Parathyroid adenoma (tissue), 2 donors: ENCODE measurements around the gene SLC35F3.

Experiments
- H2AFZ ChIP-seq: fragments of 300-600 bp; sonication (generic); one replicate; pipeline ENCODE4 v1.7.0; 2017; ENCODE audit warnings: antibody characterized with exemption, mild to moderate bottlenecking
- H3K27ac ChIP-seq: fragments of 300-600 bp; sonication (generic); one replicate; pipeline ENCODE4 v1.7.0; 2017
- H3K27me3 ChIP-seq: fragments of 300-600 bp; sonication (generic); one replicate; pipeline ENCODE4 v1.7.0; 2017; ENCODE audit warnings: low read length; ENCODE audit not compliant: control insufficient read depth, insufficient read depth
- H3K36me3 ChIP-seq: fragments of 300-600 bp; sonication (generic); one replicate; pipeline ENCODE4 v1.7.0; 2017; ENCODE audit warnings: low read length; ENCODE audit not compliant: control insufficient read depth, insufficient read depth
- H3K4me1 ChIP-seq: fragments of 300-600 bp; sonication (generic); one replicate; pipeline ENCODE4 v1.7.0; 2017; ENCODE audit warnings: control low read depth
- H3K4me2 ChIP-seq: fragments of 300-600 bp; sonication (generic); one replicate; pipeline ENCODE4 v1.7.0; 2017; ENCODE audit warnings: low read length
- H3K4me3 ChIP-seq: fragments of 300-600 bp; sonication (generic); one replicate; pipeline ENCODE4 v1.7.0; 2017; ENCODE audit warnings: low read depth, low read length
- H3K79me2 ChIP-seq: fragments of 300-600 bp; sonication (generic); one replicate; pipeline ENCODE4 v1.7.0; 2017; ENCODE audit warnings: control low read depth
- H3K9ac ChIP-seq: fragments of 300-600 bp; sonication (generic); one replicate; pipeline ENCODE4 v1.7.0; 2017; ENCODE audit warnings: mild to moderate bottlenecking
- H3K9me3 ChIP-seq: fragments of 300-600 bp; sonication (generic); one replicate; pipeline ENCODE4 v1.7.0; 2017; ENCODE audit warnings: low read length; ENCODE audit not compliant: control insufficient read depth
- TF ChIP-seq, protein P1 (sequence below): fragments of 300-600 bp; sonication (generic); IDR thresholded peaks from one replicate; pipeline ENCODE4 v1.7.0; 2017; ENCODE audit warnings: antibody characterized with exemption, mild to moderate bottlenecking
- donor health status: primary hyperparathyroidism.

Gene SLC35F3

DNA sequence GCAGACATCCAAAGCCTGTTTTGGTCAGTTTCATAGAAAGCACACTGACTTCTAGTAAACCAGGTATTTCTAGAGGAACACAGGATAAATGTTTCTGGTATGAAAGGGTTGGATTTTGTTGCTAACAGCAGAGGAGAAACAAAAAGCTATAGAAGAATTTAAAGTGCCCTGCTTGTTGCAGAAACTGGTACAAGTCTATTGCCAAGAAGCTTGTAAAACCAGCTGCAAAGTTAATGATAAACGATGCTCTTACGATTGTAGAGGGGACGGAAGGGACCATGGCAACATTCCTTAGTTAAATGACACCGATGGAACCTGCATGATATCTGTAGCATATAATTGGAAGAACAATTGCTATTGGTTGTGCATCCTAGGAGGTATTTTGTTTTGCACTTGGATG lies 40.1 kb downstream of the SLC35F3 start:
- H3K36me3 ChIP-seq = no peaks in the 10 kb centered on the region
- H3K4me3 ChIP-seq = no peak overlapping the region
- no peak overlapping the region for H3K4me2 ChIP-seq
- H2AFZ ChIP-seq = no peak overlapping the region
- H3K27me3 ChIP-seq = no peaks in the 10 kb centered on the region
- H3K9ac ChIP-seq = no peak overlapping the region
- no peaks in the 10 kb centered on the region for H3K9me3 ChIP-seq
- TF ChIP-seq, protein P1, sequence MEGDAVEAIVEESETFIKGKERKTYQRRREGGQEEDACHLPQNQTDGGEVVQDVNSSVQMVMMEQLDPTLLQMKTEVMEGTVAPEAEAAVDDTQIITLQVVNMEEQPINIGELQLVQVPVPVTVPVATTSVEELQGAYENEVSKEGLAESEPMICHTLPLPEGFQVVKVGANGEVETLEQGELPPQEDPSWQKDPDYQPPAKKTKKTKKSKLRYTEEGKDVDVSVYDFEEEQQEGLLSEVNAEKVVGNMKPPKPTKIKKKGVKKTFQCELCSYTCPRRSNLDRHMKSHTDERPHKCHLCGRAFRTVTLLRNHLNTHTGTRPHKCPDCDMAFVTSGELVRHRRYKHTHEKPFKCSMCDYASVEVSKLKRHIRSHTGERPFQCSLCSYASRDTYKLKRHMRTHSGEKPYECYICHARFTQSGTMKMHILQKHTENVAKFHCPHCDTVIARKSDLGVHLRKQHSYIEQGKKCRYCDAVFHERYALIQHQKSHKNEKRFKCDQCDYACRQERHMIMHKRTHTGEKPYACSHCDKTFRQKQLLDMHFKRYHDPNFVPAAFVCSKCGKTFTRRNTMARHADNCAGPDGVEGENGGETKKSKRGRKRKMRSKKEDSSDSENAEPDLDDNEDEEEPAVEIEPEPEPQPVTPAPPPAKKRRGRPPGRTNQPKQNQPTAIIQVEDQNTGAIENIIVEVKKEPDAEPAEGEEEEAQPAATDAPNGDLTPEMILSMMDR = no peak
- no peak overlapping the region for H3K27ac ChIP-seq
- H3K4me1 ChIP-seq = no peaks in the 10 kb centered on the region
- H3K79me2 ChIP-seq = no peaks in the 10 kb centered on the region

DNA sequence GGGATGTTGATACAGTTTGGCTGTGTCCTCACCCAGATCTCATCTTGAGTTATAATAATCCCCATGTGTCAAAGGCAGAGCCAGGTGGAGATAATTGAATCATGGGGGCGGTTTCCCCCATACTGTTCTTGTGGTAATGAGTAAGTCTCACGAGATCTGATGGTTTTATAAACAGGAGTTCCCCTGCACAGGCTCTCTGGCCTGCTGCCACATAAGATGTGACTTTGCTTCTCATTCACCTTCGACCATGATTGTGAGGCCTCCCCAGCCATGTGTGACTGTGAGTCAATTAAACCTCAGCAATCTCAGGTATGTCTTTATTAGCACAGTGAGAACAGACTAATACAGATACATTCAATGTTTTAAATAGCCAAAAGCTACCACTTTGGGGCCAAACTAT lies 41.1 kb downstream of the SLC35F3 start:
- no peaks in the 10 kb centered on the region for H3K9me3 ChIP-seq
- no peak overlapping the region for H3K4me2 ChIP-seq
- no peak overlapping the region for H3K9ac ChIP-seq
- no peaks in the 10 kb centered on the region for H3K79me2 ChIP-seq
- no peak overlapping the region for H2AFZ ChIP-seq
- H3K27ac ChIP-seq = no peak overlapping the region
- TF ChIP-seq, protein P1 = no peak
- H3K36me3 ChIP-seq = no peaks in the 10 kb centered on the region
- no peak overlapping the region for H3K4me3 ChIP-seq
- H3K4me1 ChIP-seq = no peaks in the 10 kb centered on the region
- no peaks in the 10 kb centered on the region for H3K27me3 ChIP-seq

DNA sequence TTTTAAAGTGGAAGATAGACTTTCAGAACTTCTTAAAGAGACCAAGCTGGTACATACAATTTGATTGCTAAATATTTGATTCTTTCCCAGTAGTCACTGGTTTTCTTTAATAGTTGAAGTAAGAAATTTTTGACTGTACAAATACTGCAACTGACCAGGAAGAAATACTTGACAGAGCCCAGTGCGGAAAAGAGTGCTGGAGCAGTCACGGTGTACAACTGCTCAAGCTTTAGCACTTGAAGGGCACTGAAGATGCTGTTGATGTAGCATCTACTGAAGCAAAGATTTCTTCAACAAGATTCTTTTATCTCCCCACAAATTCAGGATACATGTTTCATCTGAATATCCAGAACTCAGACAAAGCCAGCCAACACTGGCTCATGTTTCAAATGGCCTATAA lies 41.5 kb downstream of the SLC35F3 start:
- H3K9ac ChIP-seq = no peak overlapping the region
- no peaks in the 10 kb centered on the region for H3K9me3 ChIP-seq
- no peaks in the 10 kb centered on the region for H3K79me2 ChIP-seq
- no peak overlapping the region for H3K27ac ChIP-seq
- H3K4me2 ChIP-seq = no peak overlapping the region
- H3K4me3 ChIP-seq = no peak overlapping the region
- no peaks in the 10 kb centered on the region for H3K4me1 ChIP-seq
- no peaks in the 10 kb centered on the region for H3K27me3 ChIP-seq
- H2AFZ ChIP-seq = no peak overlapping the region
- no peaks in the 10 kb centered on the region for H3K36me3 ChIP-seq
- TF ChIP-seq, protein P1 = no peak

DNA sequence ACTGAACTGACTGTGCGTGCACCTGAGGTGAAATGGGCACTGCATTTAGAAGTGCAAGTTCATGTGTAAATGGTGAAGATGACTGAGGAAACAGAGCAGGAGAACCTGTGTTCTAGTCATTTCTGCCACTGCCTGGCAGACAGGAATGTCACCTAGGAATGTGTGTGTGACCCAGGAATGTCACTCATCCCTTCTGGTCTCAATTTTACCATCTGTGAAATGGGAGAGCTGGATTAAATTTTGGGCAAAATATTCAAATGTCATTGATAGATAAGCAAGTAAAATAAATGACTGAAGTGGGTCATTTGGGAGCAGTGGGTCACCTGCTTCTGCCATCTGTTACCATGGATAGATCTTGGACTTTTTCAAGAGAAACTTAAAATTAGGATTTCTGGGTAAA lies 42.2 kb downstream of the SLC35F3 start:
- H3K27me3 ChIP-seq = no peaks in the 10 kb centered on the region
- TF ChIP-seq, protein P1 = no peak
- no peak overlapping the region for H2AFZ ChIP-seq
- H3K79me2 ChIP-seq = no peaks in the 10 kb centered on the region
- H3K4me1 ChIP-seq = no peaks in the 10 kb centered on the region
- H3K36me3 ChIP-seq = no peaks in the 10 kb centered on the region
- no peak overlapping the region for H3K27ac ChIP-seq
- H3K4me3 ChIP-seq = no peak overlapping the region
- H3K9ac ChIP-seq = no peak overlapping the region
- no peaks in the 10 kb centered on the region for H3K9me3 ChIP-seq
- no peak overlapping the region for H3K4me2 ChIP-seq

DNA sequence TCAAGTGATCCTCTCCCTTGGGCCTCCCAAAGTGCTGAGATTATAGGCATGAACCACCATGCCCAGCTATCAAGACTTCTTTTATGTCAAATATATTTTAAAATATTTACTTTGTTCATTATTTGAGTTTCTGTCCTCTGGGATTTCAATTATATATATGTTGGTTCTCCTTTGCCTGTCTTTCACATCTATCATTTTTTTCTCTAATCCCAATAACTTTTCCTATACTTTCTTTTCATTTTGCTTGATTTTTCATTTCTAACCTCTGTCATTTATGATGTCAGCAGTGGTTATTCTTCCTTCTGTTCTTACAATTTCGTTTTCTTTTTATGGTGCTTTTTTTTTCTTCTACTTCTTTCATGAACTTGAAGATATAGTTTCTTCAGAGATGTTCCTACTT lies 47.3 kb downstream of the SLC35F3 start:
- H3K9ac ChIP-seq = no peak overlapping the region
- TF ChIP-seq, protein P1 = no peak
- no peak overlapping the region for H2AFZ ChIP-seq
- no peaks in the 10 kb centered on the region for H3K9me3 ChIP-seq
- H3K36me3 ChIP-seq = no peaks in the 10 kb centered on the region
- no peak overlapping the region for H3K4me3 ChIP-seq
- no peaks in the 10 kb centered on the region for H3K27me3 ChIP-seq
- H3K79me2 ChIP-seq = no peaks in the 10 kb centered on the region
- no peaks in the 10 kb centered on the region for H3K4me1 ChIP-seq
- no peak overlapping the region for H3K27ac ChIP-seq
- no peak overlapping the region for H3K4me2 ChIP-seq
